Smooth muscle cell of bladder (primary cell): ENCODE results near the gene CTSW. TPM values are rescaled to one million over a fixed set of nuclear protein-coding genes. Genes with fewer than 3 reads are reported as not detected.

Experiments used
- total RNA-seq: library from RNA; depleted of rRNA; stranded (reverse); fragments of >200 nt; gene quantifications from 2 replicates; pipeline ENCODE4 v1.2.3, GENCODE V29; 2014

Gene CTSW, protein sequence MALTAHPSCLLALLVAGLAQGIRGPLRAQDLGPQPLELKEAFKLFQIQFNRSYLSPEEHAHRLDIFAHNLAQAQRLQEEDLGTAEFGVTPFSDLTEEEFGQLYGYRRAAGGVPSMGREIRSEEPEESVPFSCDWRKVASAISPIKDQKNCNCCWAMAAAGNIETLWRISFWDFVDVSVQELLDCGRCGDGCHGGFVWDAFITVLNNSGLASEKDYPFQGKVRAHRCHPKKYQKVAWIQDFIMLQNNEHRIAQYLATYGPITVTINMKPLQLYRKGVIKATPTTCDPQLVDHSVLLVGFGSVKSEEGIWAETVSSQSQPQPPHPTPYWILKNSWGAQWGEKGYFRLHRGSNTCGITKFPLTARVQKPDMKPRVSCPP
- not detected in 2 replicates for total RNA-seq

DNA sequence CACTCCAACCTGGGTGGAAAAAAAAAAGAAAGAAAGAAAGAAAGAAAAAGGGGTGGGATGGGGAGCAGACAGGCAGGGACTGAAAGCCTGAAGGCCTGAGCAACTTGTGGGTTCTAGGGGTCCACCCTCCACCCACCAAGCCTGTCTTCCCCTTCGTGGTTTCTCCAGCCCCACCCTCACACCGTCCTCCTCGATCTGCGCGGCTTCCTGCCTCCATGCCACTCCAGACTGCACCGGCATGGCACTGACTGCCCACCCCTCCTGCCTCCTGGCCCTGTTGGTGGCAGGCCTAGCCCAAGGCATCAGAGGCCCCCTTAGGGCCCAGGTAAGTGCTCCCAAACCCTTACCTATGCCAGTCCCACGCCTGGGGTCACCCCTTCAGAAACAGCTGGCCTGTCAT, at the start of gene CTSW:
Gene CTSW (plus strand): TSS at position 221 of the 400 bp plus-strand sequence. CDS start 18 bp downstream, at position 239.

GRCh38 chr11:65833297-65834030, 46.2 kb upstream of the CTSW start, which contains the start of gene SNX32:
Gene SNX32 (plus strand): TSS chr11:65833963. CDS start chr11:65834066, 103 bp downstream.

DNA sequence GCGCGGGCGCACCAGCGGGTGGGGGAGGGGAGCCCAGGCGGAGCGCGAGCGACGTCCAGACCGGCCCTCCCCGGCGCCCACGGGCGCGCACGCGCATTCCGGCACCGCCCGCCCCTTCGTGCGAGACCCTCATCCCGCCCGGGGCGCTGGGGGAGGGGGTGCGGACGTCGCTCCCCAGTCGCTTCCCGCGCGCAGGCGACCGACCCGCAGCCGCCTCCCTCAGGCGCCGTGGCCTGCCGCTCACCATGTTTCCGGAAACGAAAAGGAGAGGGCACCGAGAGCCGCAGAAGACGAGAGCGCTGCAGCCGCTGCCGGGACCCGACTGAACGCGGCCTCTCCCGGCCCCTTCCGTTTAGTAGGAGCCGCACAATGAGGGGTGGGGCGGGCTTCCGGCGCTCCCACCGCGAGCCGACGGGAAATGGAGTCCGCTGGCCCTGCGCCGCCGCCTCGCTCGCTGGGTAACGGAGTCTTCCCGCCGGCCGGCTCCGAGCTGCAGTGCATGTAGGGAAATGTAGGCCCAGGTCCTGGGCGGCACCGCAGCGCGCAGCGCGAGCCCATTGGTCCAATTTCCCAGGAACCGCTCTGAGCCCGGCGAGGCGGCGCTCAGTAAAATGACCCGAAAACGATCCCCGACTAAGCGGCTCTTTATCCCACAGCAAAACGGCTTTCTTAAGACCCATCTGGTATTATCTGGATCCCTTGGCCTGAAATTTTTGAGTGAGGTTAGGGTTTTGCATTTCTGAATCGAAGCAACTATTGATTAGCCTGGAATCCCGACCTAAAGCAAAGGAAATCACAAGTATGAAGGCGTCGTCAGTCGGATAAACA, 21.6 kb upstream of the CTSW start, which contains the start of gene CFL1:
Gene CFL1 (minus strand): TSS at position 328 of the 828 bp plus-strand sequence. CDS start 81 bp downstream, at position 247.

DNA sequence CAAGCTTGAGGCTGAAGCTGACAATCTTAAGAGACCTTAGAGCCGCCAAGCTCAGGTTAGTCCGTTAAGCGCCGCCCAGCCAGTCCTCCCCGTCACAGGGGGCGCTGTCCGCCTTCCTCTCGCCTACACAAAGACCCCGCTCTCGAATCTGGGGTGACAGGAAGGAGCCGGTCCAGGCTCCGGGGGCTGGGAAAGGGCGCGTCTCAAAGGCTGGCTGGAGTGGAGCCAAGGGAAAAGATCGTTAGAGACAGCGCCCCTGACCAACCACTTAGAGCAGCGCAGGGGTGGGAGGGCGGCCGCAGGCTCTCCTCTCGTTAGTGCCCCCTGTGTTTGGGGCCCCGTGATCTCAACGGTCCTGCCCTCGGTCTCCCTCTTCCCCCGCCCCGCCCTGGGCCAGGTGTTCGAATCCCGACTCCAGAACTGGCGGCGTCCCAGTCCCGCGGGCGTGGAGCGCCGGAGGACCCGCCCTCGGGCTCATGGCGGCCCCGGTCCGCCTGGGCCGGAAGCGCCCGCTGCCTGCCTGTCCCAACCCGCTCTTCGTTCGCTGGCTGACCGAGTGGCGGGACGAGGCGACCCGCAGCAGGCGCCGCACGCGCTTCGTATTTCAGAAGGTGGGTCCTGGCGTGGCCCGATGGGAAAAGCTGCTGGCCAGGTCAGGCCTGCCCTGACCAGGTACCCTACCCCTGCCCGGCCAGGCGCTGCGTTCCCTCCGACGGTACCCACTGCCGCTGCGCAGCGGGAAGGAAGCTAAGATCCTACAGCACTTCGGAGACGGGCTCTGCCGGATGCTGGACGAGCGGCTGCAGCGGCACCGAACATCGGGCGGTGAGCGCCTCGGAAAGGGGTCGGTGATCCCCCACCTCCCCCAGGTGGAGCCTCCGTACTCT, 19.1 kb upstream of the CTSW start, which contains the start of gene MUS81:
Gene MUS81 (plus strand): TSS at position 156 of the 887 bp plus-strand sequence. CDS start 321 bp downstream, at position 477.

DNA sequence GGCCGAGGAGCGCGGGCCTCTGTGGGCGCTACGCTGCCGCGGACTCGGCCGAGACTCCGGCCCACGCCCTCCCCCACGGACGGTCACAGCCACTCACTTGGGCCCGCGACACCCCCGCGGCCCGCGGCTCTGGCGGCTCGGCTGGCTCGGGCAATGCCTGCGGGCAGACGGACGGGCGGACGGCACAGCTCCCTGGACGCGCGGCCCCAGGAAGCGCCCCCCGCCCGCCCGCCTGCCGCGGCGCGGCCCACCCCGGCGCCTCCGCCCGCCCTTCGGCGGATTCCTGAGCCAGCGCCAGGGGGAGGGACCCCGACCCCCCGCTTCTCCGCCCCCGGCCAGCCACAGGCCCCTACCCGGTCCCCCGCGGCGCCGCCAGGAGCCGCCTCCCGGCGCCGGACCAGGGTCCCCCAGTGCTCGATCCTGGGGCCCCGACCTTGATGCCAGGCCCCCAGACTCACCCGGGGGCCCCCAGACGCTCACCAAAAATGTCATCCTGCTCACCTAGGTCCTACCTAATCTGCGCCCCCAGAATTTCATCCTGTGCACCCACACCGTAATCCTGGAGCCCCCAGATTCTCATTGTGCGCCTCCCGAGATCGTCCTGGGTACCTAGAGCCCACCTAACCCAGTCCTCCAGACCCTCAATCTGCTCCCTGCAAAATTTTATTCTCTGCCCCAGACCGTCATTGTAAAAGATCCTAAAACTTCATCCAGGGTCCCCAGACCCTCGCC, 6.9 kb upstream of the CTSW start, which contains the start of gene EFEMP2:
Gene EFEMP2 (minus strand): TSS at position 215 of the 732 bp plus-strand sequence. CDS start 446 bp downstream, outside the sequence.

GRCh38 chr11:65888163-65888814, 8.7 kb downstream of the CTSW start, which contains the start of gene FIBP:
Gene FIBP (minus strand): TSS chr11:65888471. CDS start chr11:65888418, 53 bp downstream.

DNA sequence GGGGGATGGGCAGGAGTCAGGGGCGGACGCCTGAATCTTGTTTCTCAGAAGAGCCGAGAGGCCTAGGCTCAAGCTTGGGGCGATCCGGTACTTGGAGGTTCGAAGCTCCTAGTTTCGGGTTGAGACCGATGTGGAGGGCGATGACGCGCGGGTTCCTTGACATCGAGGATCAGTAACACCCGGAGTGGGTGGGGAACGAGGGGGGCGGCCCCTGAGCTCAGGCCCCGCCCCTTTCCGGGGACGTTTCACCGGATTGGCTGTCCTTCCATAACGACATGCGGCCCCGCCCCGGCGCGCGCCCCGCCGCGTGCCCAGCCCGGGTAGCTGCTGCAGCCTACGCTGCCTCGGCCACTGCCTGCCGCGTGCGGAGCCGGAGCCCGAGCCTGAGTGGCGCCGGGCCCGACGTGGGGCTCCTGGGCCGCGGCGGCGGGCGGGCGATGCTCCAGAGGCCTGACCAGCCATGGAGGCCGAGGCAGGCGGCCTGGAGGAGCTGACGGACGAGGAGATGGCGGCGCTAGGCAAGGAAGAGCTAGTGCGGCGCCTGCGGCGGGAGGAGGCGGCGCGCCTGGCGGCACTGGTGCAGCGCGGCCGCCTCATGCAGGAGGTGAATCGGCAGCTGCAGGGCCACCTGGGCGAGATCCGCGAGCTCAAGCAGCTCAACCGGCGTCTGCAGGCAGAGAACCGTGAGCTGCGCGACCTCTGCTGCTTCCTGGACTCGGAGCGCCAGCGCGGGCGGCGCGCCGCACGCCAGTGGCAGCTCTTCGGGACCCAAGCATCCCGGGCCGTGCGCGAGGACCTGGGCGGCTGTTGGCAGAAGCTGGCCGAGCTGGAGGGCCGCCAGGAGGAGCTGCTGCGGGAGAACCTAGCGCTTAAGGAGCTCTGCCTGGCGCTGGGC, 10.9 kb downstream of the CTSW start, which contains the start of gene CCDC85B:
Gene CCDC85B (plus strand): TSS at position 350 of the 895 bp plus-strand sequence. CDS start 111 bp downstream, at position 461.

DNA sequence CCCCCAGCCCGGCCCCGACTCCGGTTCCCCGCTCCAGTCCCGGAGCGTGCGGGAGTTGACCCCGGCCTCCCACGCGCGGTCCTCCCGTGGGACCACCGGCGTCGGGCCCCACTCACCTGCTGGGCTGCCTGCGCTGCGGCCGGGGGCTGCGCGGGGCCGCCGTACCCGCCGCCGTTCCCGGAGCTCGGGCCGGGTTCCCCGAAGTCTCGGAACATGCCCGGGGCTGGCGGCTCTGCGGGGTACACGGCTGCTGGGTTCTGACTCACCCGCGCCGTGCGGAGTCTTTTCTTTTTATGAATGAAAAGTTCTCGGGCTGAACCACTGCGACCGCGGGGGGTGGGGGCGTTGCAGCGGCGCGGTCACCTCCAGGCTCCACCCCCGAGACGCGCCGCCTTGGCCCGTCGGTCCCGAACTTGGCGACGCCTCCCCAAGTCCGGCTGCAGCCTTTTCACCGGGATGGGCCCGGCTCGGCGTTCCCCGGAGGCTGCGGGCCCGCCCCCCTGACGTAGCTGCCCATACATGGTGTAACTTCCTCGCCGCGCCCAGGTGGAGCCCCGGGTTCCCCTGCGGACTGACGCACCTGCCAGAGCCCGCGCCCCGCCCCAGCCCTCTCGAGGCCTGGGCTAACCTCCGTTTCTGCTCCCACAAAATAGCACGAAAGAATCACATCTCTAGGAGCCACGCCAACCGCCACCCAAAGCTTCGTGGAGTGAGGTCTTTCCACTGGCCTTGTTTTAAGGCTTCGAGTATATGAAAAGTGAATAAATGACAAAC, 20.7 kb downstream of the CTSW start, which contains the start of gene FOSL1:
Gene FOSL1 (minus strand): TSS at position 264 of the 774 bp plus-strand sequence. CDS start 49 bp downstream, at position 215.

DNA sequence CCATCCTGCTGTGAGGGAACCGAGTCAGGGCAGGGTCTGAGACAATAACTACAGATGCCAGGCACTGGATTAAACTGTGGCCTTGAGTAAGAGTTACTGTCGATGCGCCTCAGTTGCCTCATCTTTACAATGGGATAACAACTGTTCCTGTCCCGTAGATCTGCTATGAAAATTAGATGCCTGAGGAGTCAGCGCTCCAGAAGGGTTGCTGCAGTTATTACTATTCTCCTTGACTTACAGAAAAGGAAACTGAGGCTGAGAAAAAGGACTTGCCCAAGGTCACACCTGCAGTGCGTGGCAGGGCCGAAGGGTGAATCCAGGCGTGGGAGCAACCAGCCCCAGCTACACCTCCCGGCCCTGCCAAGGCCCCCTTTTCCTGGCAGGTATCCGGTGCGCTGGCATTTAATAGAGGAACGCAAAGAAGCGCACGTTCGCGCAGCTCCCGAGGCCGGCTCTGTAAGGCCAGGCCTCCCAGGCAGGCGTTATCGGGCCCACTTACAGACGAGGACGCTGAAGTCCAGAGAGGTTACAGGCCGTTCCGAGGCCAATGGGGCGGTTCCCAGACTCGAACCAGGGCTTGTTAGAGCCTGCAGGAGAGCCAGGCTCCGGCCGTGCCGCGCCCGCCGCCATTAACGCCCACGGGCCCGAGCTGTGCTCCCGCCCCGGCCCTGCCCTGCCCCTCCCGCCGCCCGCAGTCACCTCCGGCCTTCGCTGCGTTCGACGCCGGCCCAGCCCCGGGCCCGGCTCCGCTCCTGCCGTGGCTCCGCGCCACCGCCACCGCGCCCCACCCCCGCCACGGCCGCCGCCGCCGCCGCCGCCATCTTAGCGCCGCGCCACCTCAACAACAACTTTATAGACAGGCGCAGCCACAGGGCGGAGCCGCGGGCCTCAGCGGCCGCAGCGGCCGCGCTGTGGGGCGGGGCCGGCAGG, 38.8 kb downstream of the CTSW start, which contains the start of gene C11orf68:
Gene C11orf68 (minus strand): TSS at position 852 of the 930 bp plus-strand sequence. CDS start 31 bp downstream, at position 821.

DNA sequence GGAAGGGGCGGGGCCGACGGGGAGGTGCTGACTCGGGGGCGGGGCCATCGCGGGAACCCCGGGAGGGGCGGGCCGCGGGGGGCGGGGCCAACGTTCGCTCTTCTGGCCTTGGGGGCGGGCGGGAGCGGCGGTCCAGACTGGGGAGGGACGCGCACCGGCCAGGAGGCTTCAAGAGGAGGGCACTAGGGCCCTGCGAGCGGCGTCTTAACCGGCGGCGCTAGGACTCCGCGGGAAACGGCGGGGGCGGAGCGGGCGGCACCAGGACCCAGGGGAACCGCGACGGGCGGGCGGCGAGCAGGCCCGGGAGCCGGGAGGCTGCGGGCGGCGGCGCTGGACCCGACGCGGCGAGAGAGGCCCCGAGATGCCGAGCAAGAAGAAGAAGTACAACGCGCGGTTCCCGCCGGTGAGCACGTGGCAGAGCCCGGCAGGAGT, 39.5 kb downstream of the CTSW start, which contains the start of gene DRAP1:
Gene DRAP1 (plus strand): TSS at position 286 of the 432 bp plus-strand sequence. CDS start 76 bp downstream, at position 362.

Other genes starting within 250 kb of the CTSW start
- gene SIPA1, start 241.7 kb upstream of the CTSW start, total RNA-seq: 8.1 and 13.7 TPM in 2 replicates
- gene RELA, start 216.9 kb upstream of the CTSW start, total RNA-seq: 14.1 and 17.9 TPM in 2 replicates
- 38.0 and 44.3 TPM in 2 replicates for gene KAT5, start 167.6 kb upstream of the CTSW start, total RNA-seq
- 34.8 and 39.8 TPM in 2 replicates for gene RNASEH2C, start 159.0 kb upstream of the CTSW start, total RNA-seq
- 4.0 and 5.5 TPM in 2 replicates for gene AP5B1, start 98.9 kb upstream of the CTSW start, total RNA-seq
- not detected in 2 replicates for gene OVOL1, start 92.8 kb upstream of the CTSW start, total RNA-seq
- 0.65 and 1.3 TPM in 2 replicates for gene SNX32, start 45.9 kb upstream of the CTSW start, total RNA-seq
- gene CFL1, start 21.7 kb upstream of the CTSW start, total RNA-seq: 767 and 912 TPM in 2 replicates
- gene MUS81, start 19.4 kb upstream of the CTSW start, total RNA-seq: 37.7 and 39.0 TPM in 2 replicates
- gene EFEMP2, start 7.0 kb upstream of the CTSW start, total RNA-seq: 72.7 and 94.0 TPM in 2 replicates
- 160 and 205 TPM in 2 replicates for gene FIBP, start 8.6 kb downstream of the CTSW start, total RNA-seq
- gene CCDC85B, start 10.8 kb downstream of the CTSW start, total RNA-seq: 32.4 and 49.1 TPM in 2 replicates
- 2.6 and 4.4 TPM in 2 replicates for gene FOSL1, start 20.6 kb downstream of the CTSW start, total RNA-seq
- 11.1 and 15.3 TPM in 2 replicates for gene C11orf68, start 39.2 kb downstream of the CTSW start, total RNA-seq
- gene DRAP1, start 39.6 kb downstream of the CTSW start, total RNA-seq: 245 and 284 TPM in 2 replicates
- not detected in 2 replicates for gene TSGA10IP, start 65.6 kb downstream of the CTSW start, total RNA-seq
- gene SART1, start 81.9 kb downstream of the CTSW start, total RNA-seq: 60.3 and 78.4 TPM in 2 replicates
- 20.8 and 29.0 TPM in 2 replicates for gene EIF1AD, start 122.3 kb downstream of the CTSW start, total RNA-seq
- gene BANF1, start 122.7 kb downstream of the CTSW start, total RNA-seq: 9.7 and 19.1 TPM in 2 replicates
- gene CST6, start 132.2 kb downstream of the CTSW start, total RNA-seq: 0.14 TPM in 1 of 2 replicates, not detected in the other
- 0.14 TPM in 1 of 2 replicates, not detected in the other for gene CATSPER1, start 146.6 kb downstream of the CTSW start, total RNA-seq
- gene GAL3ST3, start 169.3 kb downstream of the CTSW start, total RNA-seq: under 0.01 and 0.14 TPM in 2 replicates
- gene SF3B2, start 172.5 kb downstream of the CTSW start, total RNA-seq: 81.8 and 115 TPM in 2 replicates
- gene PACS1, start 190.4 kb downstream of the CTSW start, total RNA-seq: 17.9 and 28.0 TPM in 2 replicates